Activated T-cell treated with anti-CD3 and anti-CD28 coated beads for 48 hours (primary cell): ENCODE measurements around the gene SYT7.

Source experiments
- DNase-seq: peaks from one replicate; pipeline ENCODE4 v3.0.0-alpha.2; 2020; ENCODE audit warnings: low read depth

The SYT7 gene

GRCh38 chr11:61554172-61554988 is 26.5 kb downstream of the SYT7 start:
- DNase-seq: no peak

- DNase-seq: no peak
Measured at GRCh38 chr11:61553373-61554171, 27.3 kb downstream of the SYT7 start.

- no peak for DNase-seq
Measured at GRCh38 chr11:61552108-61552635, 28.7 kb downstream of the SYT7 start.

GRCh38 chr11:61551634-61552033 is 29.2 kb downstream of the SYT7 start:
- no peak for DNase-seq

GRCh38 chr11:61550665-61551227 is 30.1 kb downstream of the SYT7 start:
- DNase-seq: no peak

GRCh38 chr11:61549662-61550568 is 31.0 kb downstream of the SYT7 start:
- no peak for DNase-seq

GRCh38 chr11:61549177-61549576 is 31.7 kb downstream of the SYT7 start:
- DNase-seq: no peak

GRCh38 chr11:61547246-61547645 is 33.6 kb downstream of the SYT7 start:
- DNase-seq: no peak

- no peak for DNase-seq
Measured at GRCh38 chr11:61546663-61547062, 34.2 kb downstream of the SYT7 start.

GRCh38 chr11:61545921-61546320 is 35.0 kb downstream of the SYT7 start:
- DNase-seq: no peak

GRCh38 chr11:61545341-61545740 is 35.5 kb downstream of the SYT7 start:
- DNase-seq: no peak

- DNase-seq: no peak
Measured at GRCh38 chr11:61544466-61544865, 36.4 kb downstream of the SYT7 start.

GRCh38 chr11:61543606-61544306 is 37.1 kb downstream of the SYT7 start:
- no peak for DNase-seq

GRCh38 chr11:61542705-61543104 is 38.2 kb downstream of the SYT7 start:
- DNase-seq: no peak

- no peak for DNase-seq
Measured at GRCh38 chr11:61542024-61542461, 38.8 kb downstream of the SYT7 start.

GRCh38 chr11:61541598-61541997 is 39.3 kb downstream of the SYT7 start:
- DNase-seq: no peak

GRCh38 chr11:61540528-61540927 is 40.3 kb downstream of the SYT7 start:
- DNase-seq: no peak

GRCh38 chr11:61539831-61540357 is 41.0 kb downstream of the SYT7 start:
- DNase-seq: no peak

- DNase-seq: no peak
Measured at GRCh38 chr11:61539006-61539405, 41.9 kb downstream of the SYT7 start.

- no peak for DNase-seq
Measured at GRCh38 chr11:61538636-61538961, 42.3 kb downstream of the SYT7 start.

- no peak for DNase-seq
Measured at GRCh38 chr11:61537326-61537725, 43.5 kb downstream of the SYT7 start.
